Esophagus squamous epithelium (tissue), 5 donors: ENCODE measurements around the gene DUSP16. TPM values are rescaled to one million over a fixed set of nuclear protein-coding genes. Genes with fewer than 3 reads are reported as not detected.

ENCODE experiments used
- DNase-seq: peaks from one replicate; lab custom pipeline; 2025; lab: John Stamatoyannopoulos, UW
- H3K27ac ChIP-seq, 4 donors: fragments of 200-600 bp; sonication (generic); one replicate each; pipeline ENCODE4 v1.5.1; 2016 to 2019; ENCODE audit warnings: mild to moderate bottlenecking in 1 of 4
- H3K27me3 ChIP-seq, 4 donors: fragments of 200-600 bp; sonication (generic); 1 replicate in 3 of 4; 2 replicates in 1 of 4; pipeline versions ENCODE4 v1.5.1 to v1.6.0; 2017 to 2021; ENCODE audit warnings: antibody characterized with exemption in 1 of 4
- H3K36me3 ChIP-seq, 3 donors: fragments of 200-600 bp; sonication (generic); one replicate each; pipeline ENCODE4 v1.5.1; 2016 to 2019
- H3K4me1 ChIP-seq, 3 donors: fragments of 200-600 bp; sonication (generic); one replicate each; pipeline ENCODE4 v1.5.1; 2017 to 2019
- H3K4me3 ChIP-seq, 4 donors: fragments of 200-600 bp; sonication (generic); 1 replicate in 3 of 4; 2 replicates in 1 of 4; pipeline ENCODE4 v1.5.1; 2016 to 2019; ENCODE audit warnings: mild to moderate bottlenecking in 2 of 4, moderate library complexity in 1 of 4
- H3K9me3 ChIP-seq, 3 donors: fragments of 200-600 bp; sonication (generic); one replicate each; pipeline ENCODE4 v1.5.1; 2016 to 2019
- CTCF ChIP-seq, 6 experiments: fragments of 450-650 bp in 4 of 6; fragments of 200-600 bp in 2 of 6; sonication (generic) in 2 of 6; IDR thresholded peaks; one replicate each; pipeline ENCODE4 v1.5.1; 2016 to 2019; ENCODE audit warnings: antibody characterized with exemption in 6 of 6, mild to moderate bottlenecking in 4 of 6, moderate library complexity in 4 of 6
- POLR2A ChIP-seq, 4 donors: fragments of 450-650 bp; IDR thresholded peaks; one replicate each; pipeline ENCODE4 v1.6.1; 2017; ENCODE audit warnings: antibody characterized with exemption in 4 of 4, mild to moderate bottlenecking in 4 of 4, moderate library complexity in 3 of 4
- WGBS, 2 donors: methylation state at CpG; one replicate each; pipeline ENCODE4 v1.1.5; 2018; 5-methylcytosine and 5-hydroxymethylcytosine counted together
- intact Hi-C: fragments of 100-400 bp; cut with DNase I; formaldehyde crosslinking; loops from one replicate; pipeline ENCODE4 v1.15.0; 2022
- total RNA-seq, 4 donors: library from RNA; depleted of rRNA; stranded (reverse); fragments of >200 nt; gene quantifications; one replicate each; pipeline ENCODE4 v1.1.0, GENCODE V29; 2016
- donor health status: DM: yes; HTN: yes; CAD: no.

Gene DUSP16
- total RNA-seq, 4 donors from 2014 or later: 15.6 to 27.9 (median 16.5) TPM

GRCh38 chr12:12488823-12489550 lies 73.7 kb downstream of the DUSP16 start:
- WGBS, 2 donors: 77% methylated on average over 8 of the region's 8 CpGs
- intact Hi-C loops: no loop called here

GRCh38 chr12:12488296-12488695 lies 74.4 kb downstream of the DUSP16 start:
- peak overlapping the region in 1 of 4 donors; percentile 14 for H3K27ac ChIP-seq
- peaks cover 0 to 14% (median 0%) of the 10 kb centered on the region in 3 donors for H3K4me1 ChIP-seq
- H3K9me3 ChIP-seq: no peaks in the 10 kb centered on the region
- H3K36me3 ChIP-seq: peaks cover 0 to 48% (median 0%) of the 10 kb centered on the region in 3 donors
- DNase-seq: no peak
- H3K4me3 ChIP-seq: no peak overlapping the region
- H3K27me3 ChIP-seq: no peaks in the 10 kb centered on the region
- TF ChIP-seq CTCF (IDR thresholded peaks at IDR 0.05) (peak in 1 of 6 experiments; percentile 3), POLR2A (IDR thresholded peaks at IDR 0.05) (no peak)
- intact Hi-C loops: no loop called here
- WGBS, 2 donors: 31 to 42% methylated on average over 4 of the region's 4 CpGs

More at GRCh38 chr12:12488823-12489550, 73.7 kb downstream of the DUSP16 start:
- H3K9me3 ChIP-seq: no peaks in the 10 kb centered on the region
- H3K27ac ChIP-seq: peak overlapping the region in 1 of 4 donors; percentile 14
- DNase-seq: no peak
- H3K27me3 ChIP-seq: no peaks in the 10 kb centered on the region
- H3K36me3 ChIP-seq: peaks cover 0 to 45% (median 0%) of the 10 kb centered on the region in 3 donors
- H3K4me1 ChIP-seq: peaks cover 0 to 14% (median 0%) of the 10 kb centered on the region in 3 donors
- H3K4me3 ChIP-seq: no peak overlapping the region
- TF ChIP-seq POLR2A (IDR thresholded peaks at IDR 0.05) (no peak), CTCF (IDR thresholded peaks at IDR 0.05) (no peak)

GRCh38 chr12:12487490-12487889 lies 75.2 kb downstream of the DUSP16 start:
- 92 to 93% methylated on average over 6 of the region's 6 CpGs for WGBS, 2 donors
- no peak overlapping the region for H3K27ac ChIP-seq
- no peak overlapping the region for H3K4me3 ChIP-seq
- peaks cover 0 to 55% (median 0%) of the 10 kb centered on the region in 3 donors for H3K36me3 ChIP-seq
- peaks cover 0 to 14% (median 0%) of the 10 kb centered on the region in 3 donors for H3K4me1 ChIP-seq
- no peaks in the 10 kb centered on the region for H3K27me3 ChIP-seq
- no peak for DNase-seq
- H3K9me3 ChIP-seq: no peaks in the 10 kb centered on the region
- intact Hi-C loops: no loop called here
- no peak for TF ChIP-seq POLR2A (IDR thresholded peaks at IDR 0.05)
- TF ChIP-seq CTCF (IDR thresholded peaks at IDR 0.05): no peak

GRCh38 chr12:12486661-12487240 lies 75.9 kb downstream of the DUSP16 start:
- peaks cover 0 to 61% (median 0%) of the 10 kb centered on the region in 3 donors for H3K36me3 ChIP-seq
- no peak for DNase-seq
- H3K27ac ChIP-seq: no peak overlapping the region
- no peak overlapping the region for H3K4me3 ChIP-seq
- H3K27me3 ChIP-seq: no peaks in the 10 kb centered on the region
- H3K4me1 ChIP-seq: peaks cover 0 to 14% (median 0%) of the 10 kb centered on the region in 3 donors
- H3K9me3 ChIP-seq: no peaks in the 10 kb centered on the region
- TF ChIP-seq CTCF (IDR thresholded peaks at IDR 0.05) (no peak), POLR2A (IDR thresholded peaks at IDR 0.05) (no peak)
- 85 to 89% methylated on average over 6 of the region's 6 CpGs for WGBS, 2 donors
- intact Hi-C loops: no loop called here

GRCh38 chr12:12483438-12483837 lies 79.2 kb downstream of the DUSP16 start:
- no peak for DNase-seq
- Histone ChIP-seq H3K27me3 (no peaks in the 10 kb centered on the region), H3K4me1 (peaks cover 0 to 6% (median 0%) of the 10 kb centered on the region in 3 donors), H3K9me3 (no peaks in the 10 kb centered on the region), H3K27ac (peak overlapping the region in 1 of 4 donors; percentile 45), H3K4me3 (no peak overlapping the region), H3K36me3 (peaks cover 0 to 84% (median 5%) of the 10 kb centered on the region in 3 donors)
- TF ChIP-seq POLR2A (IDR thresholded peaks at IDR 0.05): no peak
- TF ChIP-seq CTCF (IDR thresholded peaks at IDR 0.05): no peak
- 66 to 73% methylated on average over 3 of the region's 3 CpGs for WGBS, 2 donors
- intact Hi-C loops: no loop called here
